A673 (cell line): ENCODE results near the gene PPP1R1C.

Source experiments
- CTCF ChIP-seq: fragments of 300-800, 200-600 bp; sonication (generic); conservative IDR thresholded peaks from 2 replicates; pipeline ENCODE4 v1.5.1; 2017; ENCODE audit warnings: low read depth, mild to moderate bottlenecking, antibody characterized with exemption, low read length, moderate library complexity, mixed read lengths
- EZH2 ChIP-seq: fragments of 200-600 bp; sonication (generic); IDR thresholded peaks from 2 replicates; pipeline ENCODE4 v1.6.1; 2017; ENCODE audit warnings: borderline replicate concordance, low read depth, mild to moderate bottlenecking, mixed read lengths, antibody characterized with exemption, low read length; ENCODE audit not compliant: poor library complexity, severe bottlenecking

DNA sequence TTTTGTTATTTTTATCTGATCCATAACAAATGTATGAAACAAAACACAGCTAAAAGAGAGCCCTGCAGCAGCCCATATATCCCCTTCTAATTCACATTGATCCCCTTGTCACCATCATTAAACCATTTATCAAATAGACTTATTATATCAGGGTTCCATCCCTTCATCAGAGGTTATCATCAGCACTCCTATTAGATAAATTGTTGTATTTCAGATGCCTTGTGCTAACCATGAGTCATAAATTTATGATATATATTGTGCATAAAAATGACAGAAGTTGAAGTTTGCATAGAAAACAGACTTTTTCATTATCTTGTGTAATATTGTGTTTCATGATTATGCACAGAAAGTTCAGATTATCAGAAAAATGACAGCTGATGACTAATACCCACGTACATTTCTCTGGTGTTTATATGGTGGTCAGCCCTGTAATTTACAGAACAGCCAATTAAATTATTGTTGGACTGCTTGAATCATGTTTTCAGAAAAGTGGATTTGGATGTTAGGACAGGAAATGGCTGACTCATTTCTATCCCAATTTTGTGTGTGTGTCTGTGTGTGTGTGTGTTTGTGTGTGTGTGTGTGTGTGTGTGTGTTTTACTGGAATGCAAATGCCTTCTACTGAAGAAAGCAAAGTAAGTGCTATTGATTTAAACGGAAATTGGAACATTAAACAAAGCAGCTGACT lies 80.9 kb downstream of the PPP1R1C start:
- no peak for TF ChIP-seq CTCF
- TF ChIP-seq EZH2 = no peak
